Thyroid gland (tissue), 4 donors: ENCODE data around the gene TMEM255B.

ENCODE experiments used
- POLR2A ChIP-seq, 2 donors: fragments of 450-650 bp; IDR thresholded peaks; one replicate each; pipeline ENCODE4 v1.6.1; 2017; ENCODE audit warnings: antibody characterized with exemption in 2 of 2, mild to moderate bottlenecking in 2 of 2, moderate library complexity in 1 of 2
- TF ChIP-seq, protein P1 (sequence below), 6 experiments: fragments of 200-600 bp in 3 of 6; fragments of 450-650 bp in 3 of 6; sonication (generic) in 3 of 6; IDR thresholded peaks; one replicate each; pipeline ENCODE4 v1.5.1; 2016 to 2019; ENCODE audit warnings: antibody characterized with exemption in 6 of 6, mild to moderate bottlenecking in 2 of 6, inconsistent platforms in 1 of 6, moderate library complexity in 1 of 6

DNA sequence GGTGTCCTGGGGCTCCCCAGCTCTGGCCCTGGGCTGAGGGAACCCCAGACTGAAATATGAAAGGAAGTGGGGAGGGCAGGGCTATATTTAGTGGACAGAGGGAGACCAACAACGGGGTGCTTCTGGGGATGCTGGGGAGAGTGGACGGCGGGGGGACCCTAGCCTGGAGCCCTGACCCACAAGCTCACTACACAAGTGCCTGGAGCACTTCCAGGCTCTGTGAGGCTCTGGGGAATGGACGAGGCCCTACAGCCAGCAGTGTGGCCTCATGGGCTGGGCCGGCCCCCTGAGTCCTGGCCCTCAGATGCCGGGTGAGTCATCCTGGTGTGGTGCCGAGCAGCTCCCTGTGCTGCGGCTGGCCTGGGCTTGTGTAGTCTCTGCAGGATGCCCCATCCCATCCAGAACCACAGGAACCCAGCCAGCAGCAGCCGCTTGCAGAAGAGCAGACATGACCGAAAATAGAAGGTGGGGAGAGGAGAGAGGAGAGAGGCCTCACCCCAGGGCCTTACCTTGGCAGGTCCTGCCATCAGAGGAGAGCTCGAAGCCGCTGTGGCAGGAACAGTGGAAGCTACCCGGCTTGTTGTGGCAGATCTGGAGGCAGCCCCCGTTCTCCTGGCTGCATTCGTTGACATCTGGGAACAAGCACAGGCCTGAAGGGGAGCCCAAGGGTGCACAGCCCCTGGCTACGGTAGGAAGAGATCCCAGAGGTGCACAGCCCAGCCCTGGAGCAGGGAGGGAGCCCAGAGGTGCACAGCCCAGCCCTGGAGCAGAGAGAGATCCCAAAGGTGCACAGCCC is 78.7 kb downstream of the TMEM255B start:
- TF ChIP-seq, protein P1, sequence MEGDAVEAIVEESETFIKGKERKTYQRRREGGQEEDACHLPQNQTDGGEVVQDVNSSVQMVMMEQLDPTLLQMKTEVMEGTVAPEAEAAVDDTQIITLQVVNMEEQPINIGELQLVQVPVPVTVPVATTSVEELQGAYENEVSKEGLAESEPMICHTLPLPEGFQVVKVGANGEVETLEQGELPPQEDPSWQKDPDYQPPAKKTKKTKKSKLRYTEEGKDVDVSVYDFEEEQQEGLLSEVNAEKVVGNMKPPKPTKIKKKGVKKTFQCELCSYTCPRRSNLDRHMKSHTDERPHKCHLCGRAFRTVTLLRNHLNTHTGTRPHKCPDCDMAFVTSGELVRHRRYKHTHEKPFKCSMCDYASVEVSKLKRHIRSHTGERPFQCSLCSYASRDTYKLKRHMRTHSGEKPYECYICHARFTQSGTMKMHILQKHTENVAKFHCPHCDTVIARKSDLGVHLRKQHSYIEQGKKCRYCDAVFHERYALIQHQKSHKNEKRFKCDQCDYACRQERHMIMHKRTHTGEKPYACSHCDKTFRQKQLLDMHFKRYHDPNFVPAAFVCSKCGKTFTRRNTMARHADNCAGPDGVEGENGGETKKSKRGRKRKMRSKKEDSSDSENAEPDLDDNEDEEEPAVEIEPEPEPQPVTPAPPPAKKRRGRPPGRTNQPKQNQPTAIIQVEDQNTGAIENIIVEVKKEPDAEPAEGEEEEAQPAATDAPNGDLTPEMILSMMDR (IDR thresholded peaks at IDR 0.05), result no peak
- peak in 1 of 2 donors; percentile 2 for TF ChIP-seq POLR2A (IDR thresholded peaks at IDR 0.05)
